GM23338 (cell line): Measurements from ENCODE around the gene LARGE1. TPM values are rescaled to one million over a fixed set of nuclear protein-coding genes. Genes with fewer than 3 reads are reported as not detected.

Experiments
- ATAC-seq: fragments of 200-7000 bp; cut with Tn5 transposase; 3 replicates; pipeline ENCODE4 v1.9.1; 2020
- DNase-seq: peaks from one replicate; pipeline ENCODE4 v3.0.0-alpha.2; 2015; ENCODE audit warnings: low spot score
- H2AFZ ChIP-seq: fragments of 200-600 bp; sonication (generic); 2 replicates; pipeline ENCODE4 v1.8.0; 2016; ENCODE audit warnings: antibody characterized with exemption, mild to moderate bottlenecking, moderate library complexity
- H3F3A ChIP-seq: fragments of 200-600 bp; sonication (generic); replicated peaks from 2 replicates; pipeline ENCODE4 v1.8.0; 2017; ENCODE audit warnings: antibody characterized with exemption, mixed run types, low read depth
- H3K27ac ChIP-seq: fragments of 200-600 bp; sonication (generic); 2 replicates; pipeline ENCODE4 v1.6.1; 2016; ENCODE audit warnings: low read depth
- H3K27me3 ChIP-seq: fragments of 200-600 bp; sonication (generic); 2 replicates; pipeline ENCODE4 v1.8.0; 2016; ENCODE audit warnings: mild to moderate bottlenecking, mixed run types, moderate library complexity; ENCODE audit not compliant: insufficient read depth
- H3K36me3 ChIP-seq: fragments of 200-600 bp; sonication (generic); 2 replicates; pipeline ENCODE4 v1.8.0; 2016; ENCODE audit warnings: mild to moderate bottlenecking; ENCODE audit not compliant: insufficient read depth
- H3K4me1 ChIP-seq: fragments of 200-600 bp; sonication (generic); 2 replicates; pipeline ENCODE4 v1.8.0; 2016; ENCODE audit warnings: mild to moderate bottlenecking, moderate library complexity; ENCODE audit not compliant: insufficient read depth
- H3K4me2 ChIP-seq: fragments of 200-600 bp; sonication (generic); 2 replicates; pipeline ENCODE4 v1.7.1; 2017; ENCODE audit warnings: mixed run types
- H3K4me3 ChIP-seq: fragments of 200-600 bp; sonication (generic); 2 replicates; pipeline ENCODE4 v1.6.1; 2016; ENCODE audit warnings: mixed run types
- H3K79me2 ChIP-seq: fragments of 200-600 bp; sonication (generic); replicated peaks from 2 replicates; pipeline ENCODE4 v1.8.0; 2017; ENCODE audit warnings: mild to moderate bottlenecking; ENCODE audit not compliant: insufficient read depth
- H3K9me2 ChIP-seq: fragments of 200-600 bp; sonication (generic); 2 replicates; pipeline ENCODE4 v1.8.0; 2017; ENCODE audit not compliant: insufficient read depth
- H4K20me1 ChIP-seq: fragments of 200-600 bp; sonication (generic); replicated peaks from 2 replicates; pipeline ENCODE4 v1.8.0; 2017; ENCODE audit warnings: mild to moderate bottlenecking; ENCODE audit not compliant: insufficient read depth
- H3K27ac Mint-ChIP-seq: 2 replicates; pipeline ENCODE4 v1.8.0; 2020; ENCODE audit warnings: inconsistent platforms, mild to moderate bottlenecking, moderate library complexity, mixed read lengths
- H3K27me3 Mint-ChIP-seq: 3 replicates; pipeline ENCODE4 v1.8.0; 2022; ENCODE audit warnings: low read depth, mild to moderate bottlenecking, moderate library complexity, mixed read lengths, inconsistent platforms; ENCODE audit not compliant: insufficient read depth, poor library complexity
- H3K36me3 Mint-ChIP-seq: 3 replicates; pipeline ENCODE4 v1.8.0; 2021; ENCODE audit warnings: low read depth, mild to moderate bottlenecking, inconsistent platforms, moderate library complexity, mixed read lengths
- H3K4me1 Mint-ChIP-seq: 3 replicates; pipeline ENCODE4 v1.8.0; 2020; ENCODE audit warnings: mild to moderate bottlenecking, inconsistent platforms, mixed read lengths
- H3K4me3 Mint-ChIP-seq: 3 replicates; pipeline ENCODE4 v1.8.0; 2021; ENCODE audit warnings: moderate library complexity, mild to moderate bottlenecking, inconsistent platforms, mixed read lengths
- H3K9me3 Mint-ChIP-seq: 3 replicates; pipeline ENCODE4 v1.8.0; 2020; ENCODE audit warnings: moderate library complexity, mild to moderate bottlenecking, inconsistent platforms, mixed read lengths
- CTCF ChIP-seq, 2 experiments: fragments of 200-600 bp in 1 of 2; sonication (generic) in 1 of 2; conservative IDR thresholded peaks; 2 replicates each; pipeline versions ENCODE4 v1.5.1 to v1.6.1; 2016 to 2017; ENCODE audit warnings: antibody characterized with exemption in 2 of 2, low read depth in 2 of 2, mild to moderate bottlenecking in 2 of 2, moderate library complexity in 1 of 2
- EZH2phosphoT487 ChIP-seq: fragments of 200-600 bp; sonication (generic); IDR thresholded peaks from one replicate; pipeline ENCODE4 v1.8.1; 2018; ENCODE audit warnings: antibody characterized with exemption; ENCODE audit not compliant: unreplicated experiment
- POLR2AphosphoS5 ChIP-seq: IDR thresholded peaks from 2 replicates; pipeline ENCODE4 v1.6.1; 2016; ENCODE audit warnings: antibody characterized with exemption, low read depth
- REST ChIP-seq: IDR thresholded peaks from one replicate; pipeline ENCODE4 v1.6.1; 2018; ENCODE audit warnings: antibody characterized with exemption; ENCODE audit not compliant: unreplicated experiment
- ZNF331 ChIP-seq: fragments of 250-450 bp; sonication (Bioruptor Pico); IDR thresholded peaks from 2 replicates; pipeline ENCODE4 v1.5.0; 2020; ENCODE audit warnings: low read depth, mild to moderate bottlenecking, moderate library complexity
- ZNF462 ChIP-seq: fragments of 250-450 bp; sonication (Bioruptor Pico); IDR thresholded peaks from 2 replicates; pipeline ENCODE4 v1.5.0; 2020; ENCODE audit warnings: mild to moderate bottlenecking, moderate library complexity
- polyA plus RNA-seq: library from polyadenylated mRNA; unstranded; fragments of >200 nt; fragmentation: Nextera tagmentation; extraction: Ambion mirVana; gene quantifications from 2 replicates; pipeline ENCODE4 v1.2.1, GENCODE V29; 2016
- total RNA-seq: library from RNA; depleted of rRNA; stranded (reverse); fragments of >200 nt; shearing (Covaris generic); gene quantifications from 2 replicates; pipeline ENCODE4 v1.2.3, GENCODE V29; 2014

The LARGE1 gene
- total and polyA plus RNA-seq, 2 experiments from 2014 or later, result 12.8 to 75.6 TPM

DNA sequence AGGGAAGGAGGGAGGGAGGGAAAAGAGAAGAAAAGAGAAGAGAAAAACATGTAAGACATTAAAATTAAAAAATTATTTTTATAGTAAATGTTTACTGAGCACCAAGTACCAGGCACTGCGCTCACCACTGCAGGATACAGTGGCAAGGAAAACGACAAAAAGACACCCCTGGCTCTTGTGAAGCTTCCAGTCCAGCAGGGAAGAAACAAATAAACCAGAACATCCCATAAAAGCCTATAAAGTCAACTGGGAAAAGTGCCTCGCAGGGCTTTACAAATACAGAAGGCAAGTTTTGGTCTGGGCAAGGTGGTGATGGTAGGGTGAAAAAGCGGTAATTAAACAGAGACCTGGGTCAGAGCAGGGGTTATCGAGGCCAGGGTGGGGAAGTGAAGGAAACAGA, 33.6 kb downstream of the LARGE1 start (continued):
- TF ChIP-seq ZNF462 (CRISPR knock-in tag) (no peak), CTCF (conservative IDR thresholded peaks at IDR 0.05; ENCODE audit: low read depth in 2 of 2) (no peak), POLR2AphosphoS5 (no peak)

GRCh38 chr22:33884829-33885228, 35.4 kb downstream of the LARGE1 start:
- no peak for DNase-seq
- Histone ChIP-seq H3K4me1 (peaks cover 82% of the 10 kb centered on the region), H3K9me2 (no peaks in the 10 kb centered on the region), H3K79me2 (peaks cover 100% of the 10 kb centered on the region), H3K27me3 (no peaks in the 10 kb centered on the region), H3K4me2 (peak overlapping the region; percentile 48; the same call in 1 of the 2 replicates), H4K20me1 (peaks cover 66% of the 10 kb centered on the region), H3K4me3 (no peak overlapping the region), H2AFZ (no peak overlapping the region), H3K36me3 (no peaks in the 10 kb centered on the region), H3K27ac (no peak overlapping the region; the same call in 1 of the 2 replicates), H3F3A (0 out of 2 replicates have a peak, but pooled peaks cover 2% of the 10 kb centered on the region)
- TF ChIP-seq ZNF331 (CRISPR knock-in tag), result no peak
- no peak for TF ChIP-seq REST
- TF ChIP-seq EZH2phosphoT487, result no peak
- no peak overlapping the region for H3K4me3 Mint-ChIP-seq
- peaks cover 11% of the 10 kb centered on the region for H3K27me3 Mint-ChIP-seq
- ATAC-seq, result no peak
- H3K4me1 Mint-ChIP-seq, result peaks cover 80% of the 10 kb centered on the region
- H3K36me3 Mint-ChIP-seq, result no peaks in the 10 kb centered on the region
- no peak overlapping the region for H3K27ac Mint-ChIP-seq
- H3K9me3 Mint-ChIP-seq, result no peaks in the 10 kb centered on the region
